K562 (cell line): ENCODE results near the gene PRPSAP1. TPM values are rescaled to one million over a fixed set of nuclear protein-coding genes. Genes with fewer than 3 reads are reported as not detected.

Source experiments
- ADNP ChIP-seq: fragments of 200-800 bp; sonication (Bioruptor generic); IDR thresholded peaks from 2 replicates; pipeline ENCODE4 v1.6.1; 2016; ENCODE audit warnings: missing genetic modification characterization, missing compliant biosample characterization
- BHLHE40 ChIP-seq: IDR thresholded peaks from 2 replicates; pipeline ENCODE4 v1.6.1; 2011; ENCODE audit warnings: low read length, improper control_type of control experiment
- CBFA2T2 ChIP-seq: fragments of 450-650 bp; conservative IDR thresholded peaks from 2 replicates; pipeline ENCODE4 v1.6.1; 2017; ENCODE audit warnings: mild to moderate bottlenecking
- CBX2 ChIP-seq: fragments of 200-600 bp; sonication (generic); IDR thresholded peaks from one replicate; pipeline ENCODE4 v1.6.1; 2012; ENCODE audit warnings: mild to moderate bottlenecking, low read length, inconsistent platforms; ENCODE audit not compliant: insufficient read depth, poor library complexity, severe bottlenecking
- CREBBP ChIP-seq: IDR thresholded peaks from one replicate; pipeline ENCODE4 v1.6.1; 2012; ENCODE audit warnings: low read depth, mild to moderate bottlenecking, control low read depth, inconsistent platforms, low read length
- DMBX1 ChIP-seq: fragments of 250-450 bp; sonication (Bioruptor Pico); IDR thresholded peaks from 2 replicates; pipeline ENCODE4 v1.8.0; 2022; ENCODE audit warnings: inconsistent platforms, mild to moderate bottlenecking, moderate library complexity, borderline replicate concordance
- E2F8 ChIP-seq: fragments of 450-650 bp; IDR thresholded peaks from 2 replicates; pipeline ENCODE4 v1.7.1; 2018; ENCODE audit warnings: mild to moderate bottlenecking, low read depth; ENCODE audit not compliant: partially characterized antibody
- HLTF ChIP-seq: fragments of 450-650 bp; IDR thresholded peaks from 2 replicates; pipeline ENCODE4 v1.6.1; 2016
- HNRNPH1 ChIP-seq: fragments of 200-400 bp; formaldehyde crosslinking; optimal IDR thresholded peaks from 2 replicates; pipeline ENCODE3; 2017; ENCODE audit warnings: low read depth, mild to moderate bottlenecking, low read length, moderate library complexity
- ILF3 ChIP-seq: fragments of 450-650 bp; IDR thresholded peaks from 2 replicates; pipeline ENCODE4 v1.6.1; 2018; ENCODE audit warnings: antibody characterized with exemption, mild to moderate bottlenecking, moderate library complexity, borderline replicate concordance
- KLF13 ChIP-seq: fragments of 450-650 bp; IDR thresholded peaks from 2 replicates; pipeline ENCODE4 v1.6.1; 2016; ENCODE audit warnings: missing genetic modification characterization, low read depth, mild to moderate bottlenecking, missing compliant biosample characterization, moderate library complexity, borderline replicate concordance
- MTF1 ChIP-seq: fragments of 250-450 bp; sonication (Bioruptor Pico); IDR thresholded peaks from 2 replicates; pipeline ENCODE4 v1.9.0; 2021; ENCODE audit warnings: moderate library complexity, mild to moderate bottlenecking, inconsistent platforms, borderline replicate concordance
- PRPF4 ChIP-seq: fragments of 200-400 bp; formaldehyde crosslinking; IDR thresholded peaks from one replicate; pipeline ENCODE4 v1.6.1; 2017; ENCODE audit warnings: low read length, low read depth, mild to moderate bottlenecking; ENCODE audit not compliant: insufficient read depth, poor library complexity, severe bottlenecking
- RBFOX2 ChIP-seq: fragments of 200-400 bp; formaldehyde crosslinking; IDR thresholded peaks from 2 replicates; pipeline ENCODE4 v1.6.1; 2017; ENCODE audit warnings: low read depth, mild to moderate bottlenecking, low read length, moderate library complexity
- RBM15 ChIP-seq: fragments of 200-400 bp; formaldehyde crosslinking; IDR thresholded peaks from 2 replicates; pipeline ENCODE4 v1.6.1; 2018; ENCODE audit warnings: mild to moderate bottlenecking, low read length, moderate library complexity; ENCODE audit not compliant: insufficient read depth
- RBM17 ChIP-seq: fragments of 200-400 bp; formaldehyde crosslinking; IDR thresholded peaks from 2 replicates; pipeline ENCODE4 v1.6.1; 2017; ENCODE audit warnings: low read depth, mild to moderate bottlenecking, low read length, borderline replicate concordance
- SPI1 ChIP-seq: IDR thresholded peaks from 2 replicates; pipeline ENCODE4 v1.6.1; 2011; ENCODE audit warnings: low read depth, low read length, control low read depth, borderline replicate concordance
- SRF ChIP-seq, 2 experiments: fragments of 250-450, 450-650 bp in 1 of 2; sonication (Bioruptor Pico) in 1 of 2; sonication (generic) in 1 of 2; formaldehyde crosslinking; IDR thresholded peaks; 2 replicates each; pipeline versions ENCODE4 v1.5.0 to v1.5.1; 2020 to 2022; ENCODE audit warnings: mild to moderate bottlenecking in 1 of 2, missing genetic modification reagents in 1 of 2
- STAG1 ChIP-seq: sonication (generic); formaldehyde crosslinking; IDR thresholded peaks from 2 replicates; pipeline ENCODE4 v1.5.0; 2020; ENCODE audit warnings: missing genetic modification reagents, borderline replicate concordance
- TFAM ChIP-seq: fragments of 250-450 bp; sonication (Bioruptor Pico); conservative IDR thresholded peaks from 2 replicates; pipeline ENCODE4 v1.5.0; 2021; ENCODE audit warnings: mild to moderate bottlenecking, moderate library complexity
- TGIF2 ChIP-seq: sonication (generic); formaldehyde crosslinking; IDR thresholded peaks from 2 replicates; pipeline ENCODE4 v1.8.1; 2022; ENCODE audit warnings: mild to moderate bottlenecking, missing genetic modification reagents, moderate library complexity
- USF2 ChIP-seq: sonication (generic); formaldehyde crosslinking; IDR thresholded peaks from 2 replicates; pipeline ENCODE4 v1.5.0; 2020; ENCODE audit warnings: missing genetic modification reagents
- YBX1 ChIP-seq: fragments of 450-650 bp; IDR thresholded peaks from 2 replicates; pipeline ENCODE4 v1.7.1; 2016; ENCODE audit warnings: mild to moderate bottlenecking
- ZBED1 ChIP-seq: IDR thresholded peaks from 2 replicates; pipeline ENCODE4 v1.6.1; 2014
- ZC3H4 ChIP-seq: sonication (generic); formaldehyde crosslinking; IDR thresholded peaks from 2 replicates; pipeline ENCODE4 v1.9.0; 2021; ENCODE audit warnings: missing genetic modification reagents, borderline replicate concordance
- ZNF384 ChIP-seq: IDR thresholded peaks from 2 replicates; pipeline ENCODE4 v1.6.1; 2012; ENCODE audit warnings: low read depth, low read length, improper control_type of control experiment
- ZNF408 ChIP-seq: fragments of 250-450 bp; sonication (Bioruptor Pico); IDR thresholded peaks from 2 replicates; pipeline ENCODE4 v1.4.0; 2020; ENCODE audit warnings: low read depth, mild to moderate bottlenecking, moderate library complexity
- ZNF79 ChIP-seq: fragments of 250-450 bp; sonication (Bioruptor Pico); IDR thresholded peaks from 2 replicates; pipeline ENCODE4 v1.4.0; 2020; ENCODE audit warnings: low read depth, mild to moderate bottlenecking, moderate library complexity
- polyA plus RNA-seq, 8 experiments: library from polyadenylated mRNA; depleted of rRNA in 4 of 8; stranded (reverse) in 5 of 8; unstranded in 3 of 8; fragments of >200 nt; fragmentation: Nextera tagmentation in 2 of 8; fragmentation: Illumina TruSeq in 1 of 8; extraction: Ambion mirVana in 2 of 8; extraction: Trizol in 1 of 8; gene quantifications; 2 replicates each; pipeline versions ENCODE4 v1.2.1 to v1.2.3, GENCODE V29; 2011 to 2014; ENCODE audit warnings: inconsistent platforms in 1 of 8, missing spikeins in 1 of 8
- total RNA-seq, 7 experiments: library from RNA; depleted of rRNA in 6 of 7; stranded (reverse); fragments of >200 nt in 6 of 7; fragmentation: Illumina TruSeq in 2 of 7; extraction: Trizol in 2 of 7; gene quantifications; 2 replicates each; pipeline versions ENCODE4 v1.2.1 to v1.2.3, GENCODE V29; 2011 to 2021; ENCODE audit warnings: low replicate concordance in 1 of 7

The PRPSAP1 gene
- total and polyA plus RNA-seq, 9 of the 15 experiments (the other 6 are each of a cell fraction or from before 2014, with no cell fraction given): 21.9 to 77.1 (median 40.8) TPM

- TF ChIP-seq YBX1 (no peak), ZBED1 (no peak), CBFA2T2 (no peak), DMBX1 (CRISPR knock-in tag) (no peak), STAG1 (no peak), HLTF (no peak), RBM17 (no peak), TGIF2 (CRISPR knock-in tag) (no peak), BHLHE40 (no peak), ZNF79 (CRISPR knock-in tag) (no peak), SRF (CRISPR knock-in tag; IDR thresholded peaks at IDR 0.05) (no peak), TFAM (no peak), SPI1 (no peak), ZNF384 (no peak), ADNP (no peak), E2F8 (no peak), KLF13 (no peak), MTF1 (no peak), ILF3 (no peak), ZC3H4 (peak; percentile 18; the same call in 1 of the 2 replicates), ZNF408 (CRISPR knock-in tag) (no peak), USF2 (CRISPR knock-in tag) (no peak), RBM15 (no peak), RBFOX2 (peak; percentile 22; the same call in 1 of the 2 replicates), CBX2 (no peak), PRPF4 (no peak), CREBBP (no peak), HNRNPH1 (no peak)
Measured at GRCh38 chr17:76266244-76266938, 87.3 kb downstream of the PRPSAP1 start (continued).
